Keratinocyte (primary cell): ENCODE results near the gene GALNT13.

ENCODE experiments used
- EZH2 ChIP-seq: IDR thresholded peaks from one replicate; pipeline ENCODE4 v1.6.1; 2012; ENCODE audit warnings: inconsistent platforms, mild to moderate bottlenecking, low read length, moderate library complexity
- TF ChIP-seq, protein P1 (sequence below), 3 experiments: IDR thresholded peaks in 1 of 3; conservative IDR thresholded peaks in 1 of 3; optimal IDR thresholded peaks in 1 of 3; 2 replicates in 2 of 3; 3 replicates in 1 of 3; pipeline versions ENCODE3 to v1.5.1; 2011; ENCODE audit warnings: low read length in 3 of 3, mild to moderate bottlenecking in 3 of 3, moderate library complexity in 2 of 3, control low read depth in 1 of 3, inconsistent platforms in 1 of 3; ENCODE audit not compliant: insufficient read depth in 2 of 3; ENCODE audit errors: extremely low read depth in 1 of 3

DNA sequence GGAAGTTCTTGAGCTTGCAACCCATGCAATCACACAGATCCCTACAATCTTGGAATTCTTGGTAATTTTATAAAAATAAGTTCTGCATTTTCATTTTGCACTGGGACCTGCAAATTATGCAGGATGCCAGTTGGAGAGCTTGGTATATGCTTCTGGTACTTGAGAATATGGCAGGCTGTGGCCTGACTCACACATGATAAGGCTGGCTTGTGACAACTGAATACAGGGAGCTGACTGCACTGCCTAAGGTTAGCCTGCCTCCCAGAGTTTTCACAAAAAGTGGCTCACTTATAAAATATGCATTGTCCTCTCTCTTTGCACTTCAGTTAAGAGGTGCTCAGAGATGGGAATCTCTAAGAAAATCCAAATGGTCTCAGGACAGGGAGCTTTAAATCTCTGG, 561.3 kb downstream of the GALNT13 start:
- TF ChIP-seq, protein P1, sequence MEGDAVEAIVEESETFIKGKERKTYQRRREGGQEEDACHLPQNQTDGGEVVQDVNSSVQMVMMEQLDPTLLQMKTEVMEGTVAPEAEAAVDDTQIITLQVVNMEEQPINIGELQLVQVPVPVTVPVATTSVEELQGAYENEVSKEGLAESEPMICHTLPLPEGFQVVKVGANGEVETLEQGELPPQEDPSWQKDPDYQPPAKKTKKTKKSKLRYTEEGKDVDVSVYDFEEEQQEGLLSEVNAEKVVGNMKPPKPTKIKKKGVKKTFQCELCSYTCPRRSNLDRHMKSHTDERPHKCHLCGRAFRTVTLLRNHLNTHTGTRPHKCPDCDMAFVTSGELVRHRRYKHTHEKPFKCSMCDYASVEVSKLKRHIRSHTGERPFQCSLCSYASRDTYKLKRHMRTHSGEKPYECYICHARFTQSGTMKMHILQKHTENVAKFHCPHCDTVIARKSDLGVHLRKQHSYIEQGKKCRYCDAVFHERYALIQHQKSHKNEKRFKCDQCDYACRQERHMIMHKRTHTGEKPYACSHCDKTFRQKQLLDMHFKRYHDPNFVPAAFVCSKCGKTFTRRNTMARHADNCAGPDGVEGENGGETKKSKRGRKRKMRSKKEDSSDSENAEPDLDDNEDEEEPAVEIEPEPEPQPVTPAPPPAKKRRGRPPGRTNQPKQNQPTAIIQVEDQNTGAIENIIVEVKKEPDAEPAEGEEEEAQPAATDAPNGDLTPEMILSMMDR (optimal IDR thresholded peaks at IDR 0.05 in 1 of 3, IDR thresholded peaks at IDR 0.05 in 1 of 3, conservative IDR thresholded peaks at IDR 0.05 in 1 of 3; ENCODE audit: extremely low read depth in 1 of 3, insufficient read depth in 2 of 3, low read length in 3 of 3) = no peak
- no peak for TF ChIP-seq EZH2
